ENCODE results near the gene CLIC5.

Gene CLIC5

GRCh38 chr6:46014511-46015118 is 1.0 kb downstream of the CLIC5 start:
- H3K27ac ChIP-seq (ENCODE audit: low read depth, low read length, poor library complexity, severe bottlenecking), result no peak overlapping the region
- H3K9me2 ChIP-seq (ENCODE audit: low read depth, low read length), result no peaks in the 10 kb centered on the region
- H4K20me1 ChIP-seq (ENCODE audit: insufficient read depth, low read length), result no peaks in the 10 kb centered on the region
- H3K36me3 ChIP-seq (ENCODE audit: insufficient read depth, low read length), result no peaks in the 10 kb centered on the region
- no peak overlapping the region for H2AFZ ChIP-seq (ENCODE audit: low read length)
- no peaks in the 10 kb centered on the region for H3K27me3 ChIP-seq (ENCODE audit: insufficient read depth, low read length)
- no peak overlapping the region for H3K4me2 ChIP-seq (ENCODE audit: low read length)
- no peak overlapping the region for H3K9ac ChIP-seq (ENCODE audit: low read length)
- H3K4me1 ChIP-seq (ENCODE audit: insufficient read depth, low read length, severe bottlenecking), result no peaks in the 10 kb centered on the region
- no peak overlapping the region for H3K4me3 ChIP-seq (ENCODE audit: low read depth, low read length, poor library complexity, severe bottlenecking)
- no peaks in the 10 kb centered on the region for H3F3A ChIP-seq (ENCODE audit: insufficient read depth, low read length)
- H3K9me3 ChIP-seq (ENCODE audit: low read length), result no peaks in the 10 kb centered on the region
- no peaks in the 10 kb centered on the region for H3K79me2 ChIP-seq (ENCODE audit: insufficient read depth, low read length)
- TF ChIP-seq CTCF (IDR thresholded peaks at IDR 0.05; ENCODE audit: low read length) (no peak), EZH2 (IDR thresholded peaks at IDR 0.05; ENCODE audit: borderline replicate concordance, low read length) (no peak)

- H3K9me2 ChIP-seq (ENCODE audit: low read depth, low read length), result no peaks in the 10 kb centered on the region
- no peak overlapping the region for H3K4me2 ChIP-seq (ENCODE audit: low read length)
- H3F3A ChIP-seq (ENCODE audit: insufficient read depth, low read length), result no peaks in the 10 kb centered on the region
- no peaks in the 10 kb centered on the region for H3K27me3 ChIP-seq (ENCODE audit: insufficient read depth, low read length)
- H3K79me2 ChIP-seq (ENCODE audit: insufficient read depth, low read length), result no peaks in the 10 kb centered on the region
- no peak overlapping the region for H2AFZ ChIP-seq (ENCODE audit: low read length)
- H3K36me3 ChIP-seq (ENCODE audit: insufficient read depth, low read length), result no peaks in the 10 kb centered on the region
- H3K27ac ChIP-seq (ENCODE audit: low read depth, low read length, poor library complexity, severe bottlenecking), result no peak overlapping the region
- no peak for TF ChIP-seq EZH2 (IDR thresholded peaks at IDR 0.05; ENCODE audit: borderline replicate concordance, low read length)
- no peak for TF ChIP-seq CTCF (IDR thresholded peaks at IDR 0.05; ENCODE audit: low read length)
- H3K9me3 ChIP-seq (ENCODE audit: low read length), result no peaks in the 10 kb centered on the region
- no peak overlapping the region for H3K4me3 ChIP-seq (ENCODE audit: low read depth, low read length, poor library complexity, severe bottlenecking)
- H3K9ac ChIP-seq (ENCODE audit: low read length), result no peak overlapping the region
- H3K4me1 ChIP-seq (ENCODE audit: insufficient read depth, low read length, severe bottlenecking), result no peaks in the 10 kb centered on the region
- H4K20me1 ChIP-seq (ENCODE audit: insufficient read depth, low read length), result no peaks in the 10 kb centered on the region
Observed at GRCh38 chr6:46014046-46014445, 1.6 kb downstream of the CLIC5 start.

GRCh38 chr6:46013639-46014038 is 2.0 kb downstream of the CLIC5 start:
- Histone ChIP-seq H3K4me1 (ENCODE audit: insufficient read depth, low read length, severe bottlenecking) (no peaks in the 10 kb centered on the region), H2AFZ (ENCODE audit: low read length) (no peak overlapping the region), H3K9me2 (ENCODE audit: low read depth, low read length) (no peaks in the 10 kb centered on the region), H3K9me3 (ENCODE audit: low read length) (no peaks in the 10 kb centered on the region), H3K27me3 (ENCODE audit: insufficient read depth, low read length) (no peaks in the 10 kb centered on the region), H3K4me3 (ENCODE audit: low read depth, low read length, poor library complexity, severe bottlenecking) (no peak overlapping the region), H4K20me1 (ENCODE audit: insufficient read depth, low read length) (no peaks in the 10 kb centered on the region), H3K27ac (ENCODE audit: low read depth, low read length, poor library complexity, severe bottlenecking) (no peak overlapping the region), H3K9ac (ENCODE audit: low read length) (no peak overlapping the region), H3K4me2 (ENCODE audit: low read length) (no peak overlapping the region), H3K79me2 (ENCODE audit: insufficient read depth, low read length) (no peaks in the 10 kb centered on the region), H3F3A (ENCODE audit: insufficient read depth, low read length) (no peaks in the 10 kb centered on the region), H3K36me3 (ENCODE audit: insufficient read depth, low read length) (no peaks in the 10 kb centered on the region)
- TF ChIP-seq EZH2 (IDR thresholded peaks at IDR 0.05; ENCODE audit: borderline replicate concordance, low read length), result no peak
- no peak for TF ChIP-seq CTCF (IDR thresholded peaks at IDR 0.05; ENCODE audit: low read length)
